Mammary epithelial cell (primary cell): ENCODE data around the gene RRP1.

Source experiments
- EZH2 ChIP-seq: IDR thresholded peaks from 2 replicates; pipeline ENCODE4 v1.6.1; 2012; ENCODE audit warnings: low read length, inconsistent platforms, borderline replicate concordance
- TF ChIP-seq, protein P1 (sequence below), 2 donors: IDR thresholded peaks in 1 of 2; conservative IDR thresholded peaks in 1 of 2; 2 replicates each; pipeline ENCODE4 v1.5.1; 2011 to 2012; ENCODE audit warnings: inconsistent platforms in 2 of 2, low read length in 2 of 2, mild to moderate bottlenecking in 2 of 2, control low read depth in 1 of 2, low read depth in 1 of 2; ENCODE audit not compliant: insufficient read depth in 1 of 2; ENCODE audit errors: extremely low read depth in 1 of 2

DNA sequence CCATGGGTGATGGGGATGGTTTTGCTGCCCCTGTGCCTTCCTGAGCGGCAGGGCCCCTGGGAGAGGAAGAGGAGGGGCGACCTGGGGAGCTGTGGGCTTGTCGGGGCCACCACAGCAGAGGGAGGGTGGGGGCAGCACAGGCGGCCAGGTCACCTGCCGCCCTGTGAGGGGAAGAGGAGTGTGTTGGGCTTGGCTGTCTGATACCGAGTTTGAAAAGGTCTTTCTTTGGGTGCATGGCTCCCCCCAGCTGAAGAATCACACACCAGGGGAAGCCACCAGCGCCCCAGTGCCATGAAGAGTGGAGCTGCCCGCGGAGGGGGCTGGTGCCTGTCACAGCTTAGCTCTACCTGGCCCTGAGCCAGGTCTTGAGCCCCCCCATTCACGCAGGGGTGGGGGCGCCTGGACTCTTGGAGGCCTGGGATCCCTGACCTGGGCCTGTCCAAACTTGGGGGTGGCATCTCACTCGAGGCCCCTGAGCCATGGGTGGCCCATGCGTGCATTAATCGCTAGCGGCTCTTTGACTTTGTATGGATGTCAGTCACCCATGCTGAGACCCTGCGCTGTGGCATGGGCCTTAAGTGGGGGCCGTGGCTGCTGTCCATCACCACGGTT is 39.6 kb upstream of the RRP1 start:
- TF ChIP-seq, protein P1, sequence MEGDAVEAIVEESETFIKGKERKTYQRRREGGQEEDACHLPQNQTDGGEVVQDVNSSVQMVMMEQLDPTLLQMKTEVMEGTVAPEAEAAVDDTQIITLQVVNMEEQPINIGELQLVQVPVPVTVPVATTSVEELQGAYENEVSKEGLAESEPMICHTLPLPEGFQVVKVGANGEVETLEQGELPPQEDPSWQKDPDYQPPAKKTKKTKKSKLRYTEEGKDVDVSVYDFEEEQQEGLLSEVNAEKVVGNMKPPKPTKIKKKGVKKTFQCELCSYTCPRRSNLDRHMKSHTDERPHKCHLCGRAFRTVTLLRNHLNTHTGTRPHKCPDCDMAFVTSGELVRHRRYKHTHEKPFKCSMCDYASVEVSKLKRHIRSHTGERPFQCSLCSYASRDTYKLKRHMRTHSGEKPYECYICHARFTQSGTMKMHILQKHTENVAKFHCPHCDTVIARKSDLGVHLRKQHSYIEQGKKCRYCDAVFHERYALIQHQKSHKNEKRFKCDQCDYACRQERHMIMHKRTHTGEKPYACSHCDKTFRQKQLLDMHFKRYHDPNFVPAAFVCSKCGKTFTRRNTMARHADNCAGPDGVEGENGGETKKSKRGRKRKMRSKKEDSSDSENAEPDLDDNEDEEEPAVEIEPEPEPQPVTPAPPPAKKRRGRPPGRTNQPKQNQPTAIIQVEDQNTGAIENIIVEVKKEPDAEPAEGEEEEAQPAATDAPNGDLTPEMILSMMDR (conservative IDR thresholded peaks at IDR 0.05 in 1 of 2, IDR thresholded peaks at IDR 0.05 in 1 of 2; ENCODE audit: extremely low read depth in 1 of 2, insufficient read depth in 1 of 2, low read depth in 1 of 2, low read length in 2 of 2): no peak
- no peak for TF ChIP-seq EZH2
